ENCODE measurements around the gene SOCS3. TPM values are rescaled to one million over a fixed set of nuclear protein-coding genes. Genes with fewer than 3 reads are reported as not detected.

Gene SOCS3
- total RNA-seq, 3 donors from 2014 or later (not counting 1 experiment from before 2014, with no cell fraction given) = 39.0 to 47.9 (median 43.6) TPM

DNA sequence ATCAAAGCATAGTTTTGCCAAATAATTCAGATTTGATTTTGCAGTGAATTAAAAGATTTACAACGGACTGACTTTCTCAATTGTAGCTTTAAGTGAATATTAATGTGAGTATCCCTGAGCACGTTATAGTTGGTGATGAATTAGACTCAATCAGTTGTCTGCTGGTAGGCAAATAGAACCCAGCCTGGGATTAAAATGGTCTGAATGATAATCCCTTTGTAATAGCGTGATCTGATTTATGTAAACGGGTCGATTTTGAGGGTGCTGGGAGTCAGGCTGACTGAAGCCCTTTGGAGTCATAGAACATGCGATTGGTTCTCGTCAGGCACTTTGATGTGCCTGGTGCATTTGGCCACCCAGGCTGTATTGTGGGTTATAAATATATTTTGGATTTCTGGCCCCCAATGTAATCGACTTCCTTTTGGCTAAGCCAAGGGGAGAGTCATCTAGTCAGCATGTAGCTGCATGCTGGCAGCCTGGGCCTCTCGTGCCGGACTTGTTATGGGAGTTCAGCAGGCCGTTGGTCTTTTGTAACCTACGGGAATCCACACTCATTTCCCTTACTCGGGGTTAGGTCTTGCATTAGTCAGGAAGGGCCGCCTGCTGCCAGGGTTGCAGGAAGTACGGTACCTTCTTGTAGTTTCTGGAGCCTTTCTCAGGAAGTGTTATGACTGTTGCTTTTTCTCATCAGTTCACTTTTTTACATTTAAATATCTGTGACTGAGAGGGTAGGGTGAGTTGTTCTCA lies 24.0 kb upstream of the SOCS3 start:
- H3K4me3 ChIP-seq (ENCODE audit: low read length) = no peak overlapping the region
- no peak overlapping the region for H3K4me3 Mint-ChIP-seq
- H3K9me3 Mint-ChIP-seq = peaks cover 0 to 3% of the 10 kb centered on the region in 2 donors
- 32% methylated on average over 15 of the region's 15 CpGs for WGBS (ENCODE audit: insufficient coverage)
- no peaks in the 10 kb centered on the region for H3K27me3 ChIP-seq (ENCODE audit: control insufficient read depth, insufficient read depth, low read length)
- peak overlapping the region; percentile 20 for H3K27ac ChIP-seq (ENCODE audit: low read length)
- ATAC-seq (peak; percentile 23 to 49 (median 30)), DNase-seq (peak in 1 of 2 donors; percentile 53)
- no peaks in the 10 kb centered on the region for H3K36me3 ChIP-seq (ENCODE audit: control insufficient read depth, insufficient read depth, low read length)
- peak overlapping the region; percentile 66 to 71 for H3K27ac Mint-ChIP-seq
- peaks cover 74 to 79% of the 10 kb centered on the region in 2 donors for H3K4me1 Mint-ChIP-seq
- H3K9me3 ChIP-seq (ENCODE audit: control insufficient read depth, insufficient read depth, low read length) = no peaks in the 10 kb centered on the region
- no peaks in the 10 kb centered on the region for H3K36me3 Mint-ChIP-seq
- intact Hi-C loops (cut with micrococcal nuclease) = no loop called here
- H3K4me1 ChIP-seq (ENCODE audit: control insufficient read depth, insufficient read depth, low read length) = peaks cover 81% of the 10 kb centered on the region
- H3K27me3 Mint-ChIP-seq (ENCODE audit: low read depth in 2 of 2) = no peaks in the 10 kb centered on the region
- TF ChIP-seq, protein P1, sequence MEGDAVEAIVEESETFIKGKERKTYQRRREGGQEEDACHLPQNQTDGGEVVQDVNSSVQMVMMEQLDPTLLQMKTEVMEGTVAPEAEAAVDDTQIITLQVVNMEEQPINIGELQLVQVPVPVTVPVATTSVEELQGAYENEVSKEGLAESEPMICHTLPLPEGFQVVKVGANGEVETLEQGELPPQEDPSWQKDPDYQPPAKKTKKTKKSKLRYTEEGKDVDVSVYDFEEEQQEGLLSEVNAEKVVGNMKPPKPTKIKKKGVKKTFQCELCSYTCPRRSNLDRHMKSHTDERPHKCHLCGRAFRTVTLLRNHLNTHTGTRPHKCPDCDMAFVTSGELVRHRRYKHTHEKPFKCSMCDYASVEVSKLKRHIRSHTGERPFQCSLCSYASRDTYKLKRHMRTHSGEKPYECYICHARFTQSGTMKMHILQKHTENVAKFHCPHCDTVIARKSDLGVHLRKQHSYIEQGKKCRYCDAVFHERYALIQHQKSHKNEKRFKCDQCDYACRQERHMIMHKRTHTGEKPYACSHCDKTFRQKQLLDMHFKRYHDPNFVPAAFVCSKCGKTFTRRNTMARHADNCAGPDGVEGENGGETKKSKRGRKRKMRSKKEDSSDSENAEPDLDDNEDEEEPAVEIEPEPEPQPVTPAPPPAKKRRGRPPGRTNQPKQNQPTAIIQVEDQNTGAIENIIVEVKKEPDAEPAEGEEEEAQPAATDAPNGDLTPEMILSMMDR (IDR thresholded peaks at IDR 0.05) = no peak

DNA sequence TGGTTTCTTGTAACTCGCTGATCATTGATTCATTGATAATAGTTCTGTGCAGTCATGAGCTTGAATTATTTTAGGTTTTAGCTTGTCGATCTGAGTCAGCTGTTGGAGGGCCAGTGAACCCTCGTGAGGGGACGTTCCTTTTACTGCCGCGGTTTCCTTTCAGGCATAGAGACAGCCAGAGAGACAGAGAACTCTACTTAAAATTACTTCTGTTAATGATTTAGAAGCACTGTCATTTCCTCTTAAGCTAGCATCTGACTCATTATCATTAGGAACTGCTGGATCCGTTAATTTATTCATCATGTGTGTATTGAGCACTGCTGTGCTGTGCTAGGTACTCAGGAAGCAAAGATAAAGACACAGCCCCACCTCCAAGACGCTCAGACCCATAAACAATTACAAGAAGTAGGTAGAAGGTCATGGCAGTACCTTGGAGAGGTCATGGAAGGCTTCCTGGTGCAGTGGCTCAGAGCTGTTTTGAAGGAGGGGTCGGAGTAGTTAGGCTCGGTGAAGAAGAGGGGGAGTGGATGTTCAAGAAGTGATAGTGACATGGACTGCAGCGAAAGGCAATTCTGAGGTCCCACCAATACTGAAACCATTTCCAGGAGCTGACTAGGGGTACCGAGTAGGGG lies 21.8 kb upstream of the SOCS3 start:
- ATAC-seq = peak; percentile 12 to 70 (median 15)
- peak in 1 of 2 donors; percentile 75 for DNase-seq
- intact Hi-C loops (cut with micrococcal nuclease) = no loop called here
- H3K4me1 Mint-ChIP-seq = peaks cover 65 to 67% of the 10 kb centered on the region in 2 donors
- Histone ChIP-seq H3K27me3 (ENCODE audit: control insufficient read depth, insufficient read depth, low read length) (no peaks in the 10 kb centered on the region), H3K36me3 (ENCODE audit: control insufficient read depth, insufficient read depth, low read length) (no peaks in the 10 kb centered on the region), H3K4me1 (ENCODE audit: control insufficient read depth, insufficient read depth, low read length) (peaks cover 72% of the 10 kb centered on the region), H3K27ac (ENCODE audit: low read length) (peak overlapping the region; percentile 29), H3K9me3 (ENCODE audit: control insufficient read depth, insufficient read depth, low read length) (no peaks in the 10 kb centered on the region), H3K4me3 (ENCODE audit: low read length) (no peak overlapping the region)
- peak overlapping the region; percentile 62 for H3K4me3 Mint-ChIP-seq
- TF ChIP-seq, protein P1 (IDR thresholded peaks at IDR 0.05) = no peak
- H3K36me3 Mint-ChIP-seq = no peaks in the 10 kb centered on the region
- 32% methylated on average over 10 of the region's 12 CpGs for WGBS (ENCODE audit: insufficient coverage)
- peaks cover 0 to under 1% of the 10 kb centered on the region in 2 donors for H3K9me3 Mint-ChIP-seq
- peak overlapping the region; percentile 79 to 86 for H3K27ac Mint-ChIP-seq
- H3K27me3 Mint-ChIP-seq (ENCODE audit: low read depth in 2 of 2) = no peaks in the 10 kb centered on the region

DNA sequence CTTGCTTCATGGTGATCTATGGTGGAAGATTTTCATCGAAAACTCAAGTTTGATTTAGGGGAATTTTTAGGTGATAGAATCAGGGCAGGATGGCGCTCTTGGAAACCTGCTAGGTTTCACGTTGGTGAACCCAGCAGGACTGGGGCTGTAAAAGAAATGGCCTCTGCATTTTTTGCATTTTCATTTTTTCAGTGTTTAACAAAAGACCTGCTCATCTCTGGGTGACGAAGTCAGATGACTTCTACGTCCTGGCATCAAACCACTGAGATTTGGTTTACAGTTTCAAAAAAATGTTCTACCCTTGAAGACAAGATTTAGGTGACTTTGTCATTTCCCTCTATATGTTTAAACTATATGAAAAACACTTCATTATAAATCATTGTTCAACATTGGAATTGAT lies 20.5 kb upstream of the SOCS3 start:
- 88% methylated on average over 5 of the region's 5 CpGs for WGBS (ENCODE audit: insufficient coverage)
- ATAC-seq = no peak
- Histone ChIP-seq H3K36me3 (ENCODE audit: control insufficient read depth, insufficient read depth, low read length) (no peaks in the 10 kb centered on the region), H3K9me3 (ENCODE audit: control insufficient read depth, insufficient read depth, low read length) (no peaks in the 10 kb centered on the region), H3K4me3 (ENCODE audit: low read length) (no peak overlapping the region), H3K27me3 (ENCODE audit: control insufficient read depth, insufficient read depth, low read length) (no peaks in the 10 kb centered on the region), H3K27ac (ENCODE audit: low read length) (no peak overlapping the region), H3K4me1 (ENCODE audit: control insufficient read depth, insufficient read depth, low read length) (peaks cover 58% of the 10 kb centered on the region)
- TF ChIP-seq, protein P1 (IDR thresholded peaks at IDR 0.05) = no peak
- Mint-ChIP-seq H3K36me3 (no peaks in the 10 kb centered on the region), H3K27me3 (ENCODE audit: low read depth in 2 of 2) (no peaks in the 10 kb centered on the region), H3K4me1 (peaks cover 53 to 56% of the 10 kb centered on the region in 2 donors), H3K4me3 (peak overlapping the region; percentile 91), H3K27ac (peak overlapping the region; percentile 47 to 49), H3K9me3 (no peaks in the 10 kb centered on the region)
- peak in 1 of 2 donors; percentile 20 for DNase-seq
- intact Hi-C loops (cut with micrococcal nuclease) = no loop called here

All from natural killer cell (primary cell).